OCI-LY3 (cell line): ENCODE results near the gene DDO.

Experiments
- H2AFZ ChIP-seq: fragments of 200-600, 300-600 bp; shearing (Covaris generic); 2 replicates; pipeline ENCODE4 v1.6.0; 2014; ENCODE audit warnings: antibody characterized with exemption, low read depth, low read length
- H3K27ac ChIP-seq: fragments of 200-600, 300-600 bp; sonication (generic); 2 replicates; pipeline ENCODE4 v1.5.1; 2014; ENCODE audit warnings: mild to moderate bottlenecking, low read length, moderate library complexity, mixed read lengths
- H3K27me3 ChIP-seq: fragments of 200-600, 300-600 bp; sonication (generic); 2 replicates; pipeline ENCODE4 v1.6.1; 2014; ENCODE audit warnings: low read depth, low read length, mixed read lengths
- H3K36me3 ChIP-seq: fragments of 200-600, 300-600 bp; sonication (generic); replicated peaks from 2 replicates; pipeline ENCODE3; 2014; ENCODE audit warnings: low read depth, low read length, mixed read lengths
- H3K4me1 ChIP-seq: fragments of 300-600, 200-600 bp; sonication (generic); 2 replicates; pipeline ENCODE4 v1.6.1; 2014; ENCODE audit warnings: low read length, mixed read lengths
- H3K4me2 ChIP-seq: fragments of 200-600, 300-600 bp; sonication (generic); 2 replicates; pipeline ENCODE4 v1.6.1; 2014; ENCODE audit warnings: low read length, mixed read lengths
- H3K4me3 ChIP-seq: fragments of 300-600, 200-600 bp; sonication (generic); 2 replicates; pipeline ENCODE4 v1.5.1; 2014; ENCODE audit warnings: antibody characterized with exemption, mild to moderate bottlenecking, low read length, moderate library complexity
- H3K79me2 ChIP-seq: fragments of 300-600, 200-600 bp; shearing (Covaris generic); 2 replicates; pipeline ENCODE4 v1.6.1; 2014; ENCODE audit warnings: mild to moderate bottlenecking, low read length, mixed read lengths
- H3K9ac ChIP-seq: fragments of 300-600, 200-600 bp; shearing (Covaris generic); 2 replicates; pipeline ENCODE4 v1.6.0; 2014; ENCODE audit warnings: mild to moderate bottlenecking, low read length, moderate library complexity
- H3K9me3 ChIP-seq: fragments of 200-600, 300-600 bp; shearing (Covaris generic); 2 replicates; pipeline ENCODE4 v1.6.1; 2014; ENCODE audit warnings: low read length, mixed read lengths; ENCODE audit not compliant: insufficient read depth
- H4K20me1 ChIP-seq: fragments of 200-600, 300-600 bp; sonication (generic); 2 replicates; pipeline ENCODE4 v1.6.1; 2016; ENCODE audit warnings: low read length, mixed read lengths; ENCODE audit not compliant: insufficient read depth
- EZH2phosphoT487 ChIP-seq: fragments of 200-600 bp; shearing (Covaris generic); IDR thresholded peaks from 2 replicates; pipeline ENCODE4 v1.6.1; 2018; ENCODE audit warnings: antibody characterized with exemption, mixed run types, low read depth
- TF ChIP-seq, protein P1 (sequence below): fragments of 200-600, 300-600 bp; sonication (generic); IDR thresholded peaks from 2 replicates; pipeline ENCODE4 v1.5.1; 2014; ENCODE audit warnings: antibody characterized with exemption, low read length, low read depth

DDO gene

GRCh38 chr6:110439356-110439755 is 24.0 kb upstream of the DDO start:
- no peaks in the 10 kb centered on the region for H3K27me3 ChIP-seq
- TF ChIP-seq, protein P1, sequence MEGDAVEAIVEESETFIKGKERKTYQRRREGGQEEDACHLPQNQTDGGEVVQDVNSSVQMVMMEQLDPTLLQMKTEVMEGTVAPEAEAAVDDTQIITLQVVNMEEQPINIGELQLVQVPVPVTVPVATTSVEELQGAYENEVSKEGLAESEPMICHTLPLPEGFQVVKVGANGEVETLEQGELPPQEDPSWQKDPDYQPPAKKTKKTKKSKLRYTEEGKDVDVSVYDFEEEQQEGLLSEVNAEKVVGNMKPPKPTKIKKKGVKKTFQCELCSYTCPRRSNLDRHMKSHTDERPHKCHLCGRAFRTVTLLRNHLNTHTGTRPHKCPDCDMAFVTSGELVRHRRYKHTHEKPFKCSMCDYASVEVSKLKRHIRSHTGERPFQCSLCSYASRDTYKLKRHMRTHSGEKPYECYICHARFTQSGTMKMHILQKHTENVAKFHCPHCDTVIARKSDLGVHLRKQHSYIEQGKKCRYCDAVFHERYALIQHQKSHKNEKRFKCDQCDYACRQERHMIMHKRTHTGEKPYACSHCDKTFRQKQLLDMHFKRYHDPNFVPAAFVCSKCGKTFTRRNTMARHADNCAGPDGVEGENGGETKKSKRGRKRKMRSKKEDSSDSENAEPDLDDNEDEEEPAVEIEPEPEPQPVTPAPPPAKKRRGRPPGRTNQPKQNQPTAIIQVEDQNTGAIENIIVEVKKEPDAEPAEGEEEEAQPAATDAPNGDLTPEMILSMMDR: no peak
- no peak for TF ChIP-seq EZH2phosphoT487

GRCh38 chr6:110434961-110435602 is 19.7 kb upstream of the DDO start:
- TF ChIP-seq EZH2phosphoT487: no peak
- TF ChIP-seq, protein P1: no peak
- H3K9me3 ChIP-seq: no peaks in the 10 kb centered on the region

More at GRCh38 chr6:110439356-110439755, 24.0 kb upstream of the DDO start:
- Histone ChIP-seq H3K9ac (no peak overlapping the region), H3K4me2 (no peak overlapping the region), H2AFZ (no peak overlapping the region), H3K79me2 (no peaks in the 10 kb centered on the region), H3K36me3 (no peaks in the 10 kb centered on the region), H3K9me3 (no peaks in the 10 kb centered on the region), H4K20me1 (no peaks in the 10 kb centered on the region), H3K4me3 (no peak overlapping the region), H3K27ac (no peak overlapping the region), H3K4me1 (no peaks in the 10 kb centered on the region)

DNA sequence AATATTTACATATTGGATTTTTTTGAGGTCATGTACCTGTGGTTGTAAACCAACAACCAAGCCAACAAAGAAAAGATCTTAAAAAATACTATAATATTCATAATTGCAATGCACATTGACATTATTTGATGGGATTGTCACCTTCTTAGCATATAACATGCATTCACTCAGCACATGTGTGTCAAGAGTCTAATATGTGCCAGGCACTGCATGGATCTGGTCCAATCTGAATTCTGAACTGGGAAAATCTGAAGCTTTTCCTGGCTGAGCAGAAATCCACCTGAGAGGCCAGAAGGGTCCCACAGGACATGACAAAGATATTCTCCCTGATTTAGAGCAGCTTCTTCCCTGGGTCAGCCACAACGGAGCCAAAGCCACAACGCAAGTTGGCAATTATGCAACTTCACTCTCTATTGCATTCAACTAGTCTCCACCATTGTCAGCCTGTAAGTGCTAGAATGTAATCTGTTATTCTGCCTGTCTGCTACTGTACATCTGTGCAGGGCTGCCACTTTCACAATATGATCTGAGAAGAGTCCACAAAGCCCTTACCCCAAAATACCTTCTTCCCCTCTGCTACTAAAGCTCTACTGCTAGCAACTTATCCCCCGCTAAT is 17.0 kb upstream of the DDO start:
- TF ChIP-seq, protein P1: no peak
- no peak for TF ChIP-seq EZH2phosphoT487
- H2AFZ ChIP-seq: no peak overlapping the region
- H3K27me3 ChIP-seq: no peaks in the 10 kb centered on the region
- H3K4me3 ChIP-seq: no peak overlapping the region
- H3K4me1 ChIP-seq: no peaks in the 10 kb centered on the region
- no peak overlapping the region for H3K4me2 ChIP-seq
- no peaks in the 10 kb centered on the region for H3K79me2 ChIP-seq
- H4K20me1 ChIP-seq: no peaks in the 10 kb centered on the region
- no peaks in the 10 kb centered on the region for H3K9me3 ChIP-seq
- no peaks in the 10 kb centered on the region for H3K36me3 ChIP-seq
- H3K27ac ChIP-seq: no peak overlapping the region
- H3K9ac ChIP-seq: no peak overlapping the region

More at GRCh38 chr6:110434961-110435602, 19.7 kb upstream of the DDO start:
- Histone ChIP-seq H3K27me3 (no peaks in the 10 kb centered on the region), H3K36me3 (no peaks in the 10 kb centered on the region), H3K4me3 (no peak overlapping the region), H3K9ac (no peak overlapping the region), H3K4me1 (no peaks in the 10 kb centered on the region), H3K79me2 (no peaks in the 10 kb centered on the region), H3K27ac (no peak overlapping the region), H4K20me1 (no peaks in the 10 kb centered on the region), H2AFZ (no peak overlapping the region), H3K4me2 (no peak overlapping the region)

DNA sequence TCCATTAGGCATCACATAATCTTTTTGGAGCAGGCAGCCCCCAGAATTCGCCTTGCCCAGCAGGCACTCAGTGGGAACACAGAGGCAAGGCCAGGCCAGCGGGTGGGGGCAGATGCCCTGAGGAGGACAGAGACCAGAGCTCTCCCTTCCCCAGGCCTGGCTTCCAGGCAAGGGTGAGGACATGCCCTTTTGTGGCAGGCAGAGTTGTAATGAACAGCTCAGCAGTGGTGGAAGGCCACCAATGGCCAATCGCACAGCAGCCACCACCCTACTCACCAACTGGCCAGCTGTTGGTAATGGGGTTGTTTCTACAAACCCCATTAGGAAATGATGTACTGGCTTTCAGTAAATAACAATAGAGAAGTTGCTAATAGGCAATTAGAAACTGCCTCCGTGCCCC is 15.4 kb upstream of the DDO start:
- Histone ChIP-seq H4K20me1 (no peaks in the 10 kb centered on the region), H2AFZ (no peak overlapping the region), H3K4me1 (no peaks in the 10 kb centered on the region), H3K4me2 (no peak overlapping the region), H3K9me3 (no peaks in the 10 kb centered on the region), H3K4me3 (no peak overlapping the region), H3K79me2 (no peaks in the 10 kb centered on the region), H3K36me3 (no peaks in the 10 kb centered on the region), H3K27me3 (peaks cover 4% of the 10 kb centered on the region; the same call in 1 of the 2 replicates), H3K9ac (no peak overlapping the region), H3K27ac (no peak overlapping the region)
- TF ChIP-seq EZH2phosphoT487: no peak
- TF ChIP-seq, protein P1: no peak
